Skin epidermis (tissue), 12 donors: ENCODE results near the gene RASA2.
"Not testable (repeated sequence)": the region's sequence is repeated elsewhere in the genome, so short reads cannot be mapped to it uniquely, and the experiment has no call there.

ENCODE experiments used
- H3K27ac ChIP-seq, 21 experiments: fragments of 200-600 bp; sonication (generic) in 11 of 21; one replicate each; pipeline ENCODE4 v1.5.0; 2020; ENCODE audit warnings: mild to moderate bottlenecking in 3 of 21, inconsistent platforms in 2 of 21, moderate library complexity in 2 of 21
- H3K4me3 ChIP-seq, 7 experiments: fragments of 200-600 bp; sonication (generic) in 2 of 7; one replicate each; pipeline ENCODE4 v1.5.0; 2020; ENCODE audit warnings: inconsistent platforms in 2 of 7, mild to moderate bottlenecking in 2 of 7, moderate library complexity in 1 of 7

The RASA2 gene

GRCh38 chr3:141618938-141619337, 132.1 kb downstream of the RASA2 start:
- Histone ChIP-seq H3K27ac (no peak overlapping the region), H3K4me3 (no peak overlapping the region)

- H3K4me3 ChIP-seq, result no peak overlapping the region
- H3K27ac ChIP-seq, result no peak overlapping the region
Measured at GRCh38 chr3:141619450-141619849, 132.6 kb downstream of the RASA2 start.

- no peak overlapping the region for H3K4me3 ChIP-seq
- no peak overlapping the region for H3K27ac ChIP-seq
Measured at GRCh38 chr3:141623691-141624090, 136.9 kb downstream of the RASA2 start.

- Histone ChIP-seq H3K4me3 (no peak overlapping the region), H3K27ac (no peak overlapping the region)
Measured at GRCh38 chr3:141625506-141625905, 138.7 kb downstream of the RASA2 start.

- not testable (repeated sequence) for H3K4me3 ChIP-seq, H3K27ac ChIP-seq
Measured at GRCh38 chr3:141628334-141628733, 141.5 kb downstream of the RASA2 start.

- H3K4me3 ChIP-seq, H3K27ac ChIP-seq: not testable (repeated sequence)
Measured at GRCh38 chr3:141628868-141629441, 142.1 kb downstream of the RASA2 start.

- H3K27ac ChIP-seq, result no peak overlapping the region
- H3K4me3 ChIP-seq, result no peak overlapping the region
Measured at GRCh38 chr3:141629976-141630375, 143.1 kb downstream of the RASA2 start.

GRCh38 chr3:141632779-141633374, 146.1 kb downstream of the RASA2 start:
- Histone ChIP-seq H3K4me3 (no peak overlapping the region), H3K27ac (no peak overlapping the region)

- no peak overlapping the region for H3K27ac ChIP-seq
- H3K4me3 ChIP-seq, result no peak overlapping the region
Measured at GRCh38 chr3:141642215-141642614, 155.4 kb downstream of the RASA2 start.

GRCh38 chr3:141643391-141643790, 156.6 kb downstream of the RASA2 start:
- no peak overlapping the region for H3K27ac ChIP-seq
- no peak overlapping the region for H3K4me3 ChIP-seq

- Histone ChIP-seq H3K27ac (no peak overlapping the region), H3K4me3 (no peak overlapping the region)
Measured at GRCh38 chr3:141643796-141644195, 157.0 kb downstream of the RASA2 start.

GRCh38 chr3:141644931-141645330, 158.1 kb downstream of the RASA2 start:
- H3K27ac ChIP-seq, result no peak overlapping the region
- no peak overlapping the region for H3K4me3 ChIP-seq

- no peak overlapping the region for H3K4me3 ChIP-seq
- H3K27ac ChIP-seq, result no peak overlapping the region
Measured at GRCh38 chr3:141646760-141647561, 160.1 kb downstream of the RASA2 start.

- Histone ChIP-seq H3K4me3 (no peak overlapping the region), H3K27ac (no peak overlapping the region)
Measured at GRCh38 chr3:141647562-141647915, 160.7 kb downstream of the RASA2 start.

GRCh38 chr3:141648055-141648910, 161.5 kb downstream of the RASA2 start:
- Histone ChIP-seq H3K27ac (no peak overlapping the region), H3K4me3 (no peak overlapping the region)

GRCh38 chr3:141649871-141650270, 163.0 kb downstream of the RASA2 start:
- Histone ChIP-seq H3K27ac (no peak overlapping the region), H3K4me3 (no peak overlapping the region)

GRCh38 chr3:141650783-141651182, 164.0 kb downstream of the RASA2 start:
- H3K27ac ChIP-seq, result no peak overlapping the region

GRCh38 chr3:141651409-141651808, 164.6 kb downstream of the RASA2 start:
- no peak overlapping the region for H3K27ac ChIP-seq
- H3K4me3 ChIP-seq, result no peak overlapping the region

More at GRCh38 chr3:141650783-141651182, 164.0 kb downstream of the RASA2 start:
- H3K4me3 ChIP-seq, result no peak overlapping the region

GRCh38 chr3:141652349-141652748, 165.5 kb downstream of the RASA2 start:
- H3K4me3 ChIP-seq, result no peak overlapping the region
- no peak overlapping the region for H3K27ac ChIP-seq

GRCh38 chr3:141653847-141654246, 167.0 kb downstream of the RASA2 start:
- Histone ChIP-seq H3K27ac (no peak overlapping the region), H3K4me3 (no peak overlapping the region)
